Activated CD8-positive, alpha-beta T cell treated with anti-CD3 and anti-CD28 coated beads for 36 hours (primary cell): ENCODE data around the gene NHERF1. TPM values are rescaled to one million over a fixed set of nuclear protein-coding genes. Genes with fewer than 3 reads are reported as not detected.

Source experiments
- ATAC-seq: fragments of 200-7000 bp; cut with Tn5 transposase; one replicate; pipeline ENCODE4 v1.10.0; 2021; ENCODE audit warnings: mild to moderate bottlenecking, moderate library complexity
- CTCF ChIA-PET: fragments of 350-600 bp; sonication (Branson Sonifier 250); formaldehyde crosslinking; loops from one replicate; lab custom pipeline; 2021; ENCODE audit warnings: antibody characterized with exemption; lab: Charles Lee
- POLR2A ChIA-PET: fragments of 350-600 bp; sonication (Branson Sonifier 250); formaldehyde crosslinking; loops from one replicate; lab custom pipeline; 2021; ENCODE audit warnings: antibody characterized with exemption; lab: Charles Lee
- DNase-seq: peaks from one replicate; pipeline ENCODE4 v3.0.0-alpha.2; 2020
- H3K27ac Mint-ChIP-seq: one replicate; pipeline ENCODE4 v1.8.0; 2021; ENCODE audit warnings: mild to moderate bottlenecking, mixed read lengths
- H3K27me3 Mint-ChIP-seq: one replicate; pipeline ENCODE4 v1.8.0; 2021; ENCODE audit warnings: mixed read lengths
- H3K36me3 Mint-ChIP-seq: one replicate; pipeline ENCODE4 v1.8.0; 2021; ENCODE audit warnings: low read depth, mixed read lengths
- H3K4me1 Mint-ChIP-seq: one replicate; pipeline ENCODE4 v1.8.0; 2021; ENCODE audit warnings: low read depth, mixed read lengths
- H3K4me3 Mint-ChIP-seq: one replicate; pipeline ENCODE4 v1.8.0; 2021; ENCODE audit warnings: mild to moderate bottlenecking, moderate library complexity, mixed read lengths
- H3K9me3 Mint-ChIP-seq: one replicate; pipeline ENCODE4 v1.8.0; 2021; ENCODE audit warnings: mixed read lengths
- intact Hi-C: fragments of 100-400 bp; cut with micrococcal nuclease; formaldehyde crosslinking; loops from one replicate; pipeline ENCODE4 v1.10.0; 2022
- total RNA-seq, 2 experiments: library from RNA; stranded (reverse); gene quantifications; one replicate each; pipeline ENCODE4 v1.2.3, GENCODE V29; 2021
- TF ChIP-seq, protein P1 (sequence below): fragments of 200-600 bp; IDR thresholded peaks from one replicate; pipeline ENCODE4 v1.8.0; 2022; ENCODE audit warnings: antibody characterized with exemption, mild to moderate bottlenecking

NHERF1 gene
- total RNA-seq, 2 experiments from 2014 or later = 143 to 150 TPM

DNA sequence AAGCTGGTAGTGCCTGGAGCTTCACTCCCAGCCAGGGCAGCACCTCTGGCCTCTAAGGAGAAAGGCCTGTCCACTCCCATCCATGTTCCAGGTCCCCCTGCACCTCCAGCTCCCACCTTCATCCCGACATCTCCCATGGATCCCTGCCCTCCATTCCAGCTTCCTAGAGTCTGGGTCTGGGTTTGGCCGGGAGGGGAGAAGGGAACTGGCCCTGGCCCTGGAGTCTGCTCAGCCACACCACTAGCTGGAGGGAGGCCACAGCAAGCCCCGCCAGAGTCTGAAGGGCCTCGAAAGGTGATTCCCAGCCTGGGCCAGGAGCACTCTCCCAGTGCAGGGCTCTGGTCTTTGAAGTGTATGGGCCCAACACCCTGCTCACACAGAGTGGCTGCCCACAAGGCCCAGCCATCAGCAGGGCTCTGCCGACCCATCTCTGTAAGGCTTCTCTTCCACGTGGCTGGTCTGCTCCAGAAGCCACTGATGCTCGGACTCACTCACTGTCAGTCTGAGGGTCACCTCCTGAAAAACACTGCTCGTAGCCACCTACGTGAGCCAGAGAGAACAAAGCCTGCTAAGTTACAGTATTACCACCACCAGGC lies 23.0 kb downstream of the NHERF1 start:
- no peak for DNase-seq
- peaks cover 29% of the 10 kb centered on the region for H3K4me1 Mint-ChIP-seq
- peaks cover 49% of the 10 kb centered on the region for H3K36me3 Mint-ChIP-seq
- intact Hi-C loops = no loop called here
- no peak for ATAC-seq
- H3K9me3 Mint-ChIP-seq = no peaks in the 10 kb centered on the region
- POLR2A ChIA-PET = interaction anchor here (0.6 to 2.3 kb wide), 8 partner anchors 9 to 114 kb away, joined by 3 to 9 read pairs (median 4); no protein-coding TSS in a partner anchor
- CTCF ChIA-PET = interaction anchor here (0.7 to 8.9 kb wide), 20 partner anchors 8 to 263 kb away, joined by 3 to 110 read pairs (median 4); partner anchors contain the start of gene RAB37
- H3K27me3 Mint-ChIP-seq = no peaks in the 10 kb centered on the region
- H3K4me3 Mint-ChIP-seq = no peak overlapping the region
- peak overlapping the region; percentile 43 for H3K27ac Mint-ChIP-seq
- TF ChIP-seq, protein P1, sequence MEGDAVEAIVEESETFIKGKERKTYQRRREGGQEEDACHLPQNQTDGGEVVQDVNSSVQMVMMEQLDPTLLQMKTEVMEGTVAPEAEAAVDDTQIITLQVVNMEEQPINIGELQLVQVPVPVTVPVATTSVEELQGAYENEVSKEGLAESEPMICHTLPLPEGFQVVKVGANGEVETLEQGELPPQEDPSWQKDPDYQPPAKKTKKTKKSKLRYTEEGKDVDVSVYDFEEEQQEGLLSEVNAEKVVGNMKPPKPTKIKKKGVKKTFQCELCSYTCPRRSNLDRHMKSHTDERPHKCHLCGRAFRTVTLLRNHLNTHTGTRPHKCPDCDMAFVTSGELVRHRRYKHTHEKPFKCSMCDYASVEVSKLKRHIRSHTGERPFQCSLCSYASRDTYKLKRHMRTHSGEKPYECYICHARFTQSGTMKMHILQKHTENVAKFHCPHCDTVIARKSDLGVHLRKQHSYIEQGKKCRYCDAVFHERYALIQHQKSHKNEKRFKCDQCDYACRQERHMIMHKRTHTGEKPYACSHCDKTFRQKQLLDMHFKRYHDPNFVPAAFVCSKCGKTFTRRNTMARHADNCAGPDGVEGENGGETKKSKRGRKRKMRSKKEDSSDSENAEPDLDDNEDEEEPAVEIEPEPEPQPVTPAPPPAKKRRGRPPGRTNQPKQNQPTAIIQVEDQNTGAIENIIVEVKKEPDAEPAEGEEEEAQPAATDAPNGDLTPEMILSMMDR = no peak

DNA sequence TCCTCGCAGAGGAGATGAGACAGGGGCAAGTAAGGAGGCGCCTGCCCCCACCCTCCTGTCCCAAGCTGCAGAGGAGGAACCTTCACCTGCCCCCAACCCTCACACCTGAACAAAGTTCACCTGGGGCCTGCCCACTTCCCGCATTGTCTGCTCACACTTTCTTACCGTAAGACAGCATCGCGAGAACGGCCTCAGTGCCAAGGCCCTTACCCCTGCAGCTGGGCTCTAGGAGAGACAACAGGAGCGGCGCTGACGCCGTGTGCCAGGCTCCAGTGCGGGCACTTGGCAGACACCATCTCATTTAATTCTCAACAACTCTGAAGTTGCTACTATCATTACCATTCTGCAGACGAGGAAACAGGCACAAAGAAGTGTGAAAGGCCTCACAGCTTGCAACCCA lies 23.6 kb downstream of the NHERF1 start:
- Mint-ChIP-seq H3K36me3 (peaks cover 47% of the 10 kb centered on the region), H3K9me3 (no peaks in the 10 kb centered on the region), H3K27ac (peak overlapping the region; percentile 70), H3K4me1 (peaks cover 30% of the 10 kb centered on the region), H3K4me3 (no peak overlapping the region), H3K27me3 (no peaks in the 10 kb centered on the region)
- intact Hi-C loops = no loop called here
- ChIA-PET POLR2A (interaction anchor here (1.1 to 2.8 kb wide), 4 partner anchors 12 to 115 kb away, joined by 3 to 11 read pairs (median 6); no protein-coding TSS in a partner anchor), CTCF (interaction anchor here (2.1 to 8.9 kb wide), 4 partner anchors 19 to 115 kb away, joined by 19 to 110 read pairs (median 34); no protein-coding TSS in a partner anchor)
- TF ChIP-seq, protein P1 = no peak
- DNase-seq = no peak
- ATAC-seq = no peak

DNA sequence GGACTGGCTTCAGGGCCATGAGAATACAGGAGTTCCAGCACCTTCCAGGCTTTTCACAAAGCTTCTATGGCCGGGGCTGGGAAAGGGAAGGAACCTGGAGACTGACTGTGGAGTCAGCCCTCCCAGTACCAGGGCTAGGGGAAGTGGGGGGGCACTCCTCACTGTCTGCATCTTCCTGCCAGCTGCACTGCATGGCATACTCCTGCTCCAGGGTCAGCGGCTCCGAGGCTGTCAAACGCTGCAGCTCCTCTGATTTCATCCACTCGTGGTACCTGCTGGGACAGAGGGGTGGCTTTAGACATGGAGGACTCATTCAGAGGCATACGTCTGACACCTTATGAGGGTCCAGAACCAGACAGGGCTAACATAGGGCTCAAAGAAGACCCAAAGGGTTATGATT lies 25.0 kb downstream of the NHERF1 start:
- ChIA-PET CTCF (interaction anchor here (0.7 to 8.9 kb wide), 9 partner anchors 10 to 207 kb away, joined by 3 to 110 read pairs (median 4); partner anchors contain the start of gene RAB37), POLR2A (interaction anchor here (0.7 to 2.8 kb wide), 3 partner anchors 14 to 35 kb away, joined by 3 to 11 read pairs (median 4); no protein-coding TSS in a partner anchor)
- no peak for ATAC-seq
- no peaks in the 10 kb centered on the region for H3K27me3 Mint-ChIP-seq
- peaks cover 50% of the 10 kb centered on the region for H3K36me3 Mint-ChIP-seq
- H3K27ac Mint-ChIP-seq = peak overlapping the region; percentile 70
- no peak for DNase-seq
- H3K4me1 Mint-ChIP-seq = peaks cover 42% of the 10 kb centered on the region
- H3K9me3 Mint-ChIP-seq = no peaks in the 10 kb centered on the region
- TF ChIP-seq, protein P1 = no peak
- intact Hi-C loops = no loop called here
- peak overlapping the region; percentile 60 for H3K4me3 Mint-ChIP-seq

DNA sequence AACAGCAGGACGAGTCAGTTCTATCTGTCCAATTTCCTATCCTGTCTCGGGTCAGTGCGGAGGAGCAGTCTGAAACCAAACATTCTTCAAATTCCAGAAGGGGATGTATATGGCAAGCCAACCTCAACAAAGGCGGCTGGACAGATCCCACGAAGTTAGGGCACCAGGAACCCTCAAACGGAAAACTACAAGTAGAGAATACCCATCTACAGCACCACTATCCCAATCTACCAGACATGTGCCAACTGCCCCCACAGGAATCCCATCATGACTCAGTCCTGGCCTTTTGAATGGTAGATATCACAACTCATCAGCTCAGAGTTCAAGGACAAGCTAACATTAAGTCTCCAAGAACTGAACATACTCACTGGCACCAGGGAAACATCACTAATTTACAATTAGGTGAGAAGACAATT lies 25.5 kb downstream of the NHERF1 start:
- Mint-ChIP-seq H3K9me3 (no peaks in the 10 kb centered on the region), H3K27ac (peak overlapping the region; percentile 74), H3K4me1 (peaks cover 45% of the 10 kb centered on the region), H3K27me3 (no peaks in the 10 kb centered on the region), H3K36me3 (peaks cover 46% of the 10 kb centered on the region), H3K4me3 (peak overlapping the region; percentile 60)
- ATAC-seq (no peak), DNase-seq (no peak)
- intact Hi-C loops = no loop called here
- TF ChIP-seq, protein P1 = no peak
- ChIA-PET POLR2A (interaction anchor here (0.7 to 2.8 kb wide), 3 partner anchors 14 to 36 kb away, joined by 3 to 11 read pairs (median 4); no protein-coding TSS in a partner anchor), CTCF (interaction anchor here (0.7 to 8.9 kb wide), 12 partner anchors 9 to 208 kb away, joined by 3 to 110 read pairs (median 4); partner anchors contain the start of genes GRIN2C and RAB37)
